Measurements from ENCODE around the gene WDR45.

The WDR45 gene

GRCh38 chrX:49043220-49043986 lies 36.3 kb downstream of the WDR45 start, which contains the start of gene TFE3 (continued):
- no peak for TF ChIP-seq ZNF580 (tag by site-specific recombination; IDR thresholded peaks at IDR 0.05)

GRCh38 chrX:49042581-49043219 lies 37.0 kb downstream of the WDR45 start:
- Histone ChIP-seq H3K4me1 (ENCODE audit: control insufficient read depth, insufficient read depth, low read length) (peaks cover 7% of the 10 kb centered on the region), H3K36me3 (ENCODE audit: control insufficient read depth in 2 of 2, insufficient read depth in 1 of 2, low read length in 2 of 2) (peaks cover 0 to 19% of the 10 kb centered on the region in 2 experiments; a peak in 1 of 3 replicates), H3K9me3 (ENCODE audit: control insufficient read depth, insufficient read depth, low read depth, low read length) (no peaks in the 10 kb centered on the region), H3K27ac (ENCODE audit: extremely low read depth, low read depth, low read length) (peak overlapping the region; percentile 86), H3K4me3 (ENCODE audit: low read depth, low read length) (peak overlapping the region; percentile 77)
- CTCF ChIA-PET: interaction anchor here (0.7 to 1.6 kb wide), 3 partner anchors 18 to 175 kb away, joined by 3 to 9 read pairs (median 4); partner anchors contain the start of gene GRIPAP1
- POLR2A ChIA-PET: interaction anchor here (0.6 to 3.2 kb wide), 8 partner anchors 10 to 148 kb away, joined by 3 to 24 read pairs (median 5); partner anchors contain the start of genes GRIPAP1, KCND1, OTUD5 and WDR45
- TF ChIP-seq ZFP37 (tag by site-specific recombination; IDR thresholded peaks at IDR 0.05): 0 out of 2 replicates have a peak, but pooled peaks have one; percentile 55
- TF ChIP-seq ZNF18 (tag by site-specific recombination; IDR thresholded peaks at IDR 0.05): no peak
- TF ChIP-seq ZNF76 (tag by site-specific recombination; IDR thresholded peaks at IDR 0.05; ENCODE audit: borderline replicate concordance, low read depth): peak; percentile 50; the same call in 1 of the 2 replicates
- peak; percentile 83 for TF ChIP-seq ZNF335 (tag by site-specific recombination; conservative IDR thresholded peaks at IDR 0.05)
- no peak for TF ChIP-seq ZNF544 (tag by site-specific recombination; IDR thresholded peaks at IDR 0.05)
- 0 out of 2 replicates have a peak, but pooled peaks have one; percentile 24 for TF ChIP-seq ZNF561 (tag by site-specific recombination; IDR thresholded peaks at IDR 0.05; ENCODE audit: borderline replicate concordance)
- peak; percentile 91 for TF ChIP-seq ZBTB11 (tag by site-specific recombination; conservative IDR thresholded peaks at IDR 0.05; ENCODE audit: low read depth)
- TF ChIP-seq PRDM10 (tag by site-specific recombination; IDR thresholded peaks at IDR 0.05): no peak
- peak; percentile 63; the same call in 1 of the 2 replicates for TF ChIP-seq ZSCAN5A (tag by site-specific recombination; IDR thresholded peaks at IDR 0.05)
- 0 out of 2 replicates have a peak, but pooled peaks have one; percentile 24 for TF ChIP-seq ZNF580 (tag by site-specific recombination; IDR thresholded peaks at IDR 0.05)
- no peak for TF ChIP-seq ZNF433 (tag by site-specific recombination; IDR thresholded peaks at IDR 0.05; ENCODE audit: low read depth)
- no peak for TF ChIP-seq ZNF529 (tag by site-specific recombination; IDR thresholded peaks at IDR 0.05; ENCODE audit: insufficient replicate concordance)
- TF ChIP-seq ZNF394 (tag by site-specific recombination; IDR thresholded peaks at IDR 0.05; ENCODE audit: borderline replicate concordance): peak; percentile 40; the same call in 1 of the 2 replicates
- peak; percentile 81 for TF ChIP-seq ZBTB20 (tag by site-specific recombination; IDR thresholded peaks at IDR 0.05)
- peak; percentile 71; the same call in 1 of the 2 replicates for TF ChIP-seq HIC1 (tag by site-specific recombination; IDR thresholded peaks at IDR 0.05)
- peak; percentile 84 for TF ChIP-seq MZF1 (tag by site-specific recombination; IDR thresholded peaks at IDR 0.05; ENCODE audit: borderline replicate concordance)
- peak; percentile 77; the same call in 1 of the 2 replicates for TF ChIP-seq ZXDB (tag by site-specific recombination; IDR thresholded peaks at IDR 0.05)
- TF ChIP-seq ZNF501 (tag by site-specific recombination; IDR thresholded peaks at IDR 0.05): 0 out of 2 replicates have a peak, but pooled peaks have one; percentile 51

All from HEK293 (cell line).